GM19467 (cell line): ENCODE results near the gene BZW2.

ENCODE experiments used
- ATAC-seq: cut with Tn5 transposase; IDR thresholded peaks from one replicate; pipeline ENCODE4 v1.9.1; 2021; ENCODE audit warnings: mild to moderate bottlenecking, moderate library complexity; ENCODE audit not compliant: unreplicated experiment

Gene BZW2

GRCh38 chr7:16645593-16646471 is at the start of gene BZW2, which contains the start of gene ANKMY2:
TSS of gene BZW2 (plus strand) at chr7:16646181. CDS start at chr7:16665444, 19,263 bp downstream.
TSS of gene ANKMY2 (minus strand) at chr7:16645754. CDS start at chr7:16645573, 181 bp downstream.
- ATAC-seq: peak; percentile 98

GRCh38 chr7:16598015-16598414 is 48.0 kb upstream of the BZW2 start:
- ATAC-seq: no peak

GRCh38 chr7:16599860-16600259 is 46.1 kb upstream of the BZW2 start:
- no peak for ATAC-seq

GRCh38 chr7:16603633-16604032 is 42.3 kb upstream of the BZW2 start:
- ATAC-seq: no peak

- no peak for ATAC-seq
These were observed 41.9 kb upstream of the BZW2 start for GRCh38 chr7:16604054-16604453.

GRCh38 chr7:16606704-16607103 is 39.3 kb upstream of the BZW2 start:
- no peak for ATAC-seq

- peak; percentile 83 for ATAC-seq
These were observed 36.0 kb upstream of the BZW2 start for GRCh38 chr7:16609842-16610450.

GRCh38 chr7:16611711-16612110 is 34.3 kb upstream of the BZW2 start:
- ATAC-seq: no peak

GRCh38 chr7:16615228-16615627 is 30.8 kb upstream of the BZW2 start:
- no peak for ATAC-seq

GRCh38 chr7:16616122-16616521 is 29.9 kb upstream of the BZW2 start:
- ATAC-seq: no peak

- ATAC-seq: no peak
These were observed 29.4 kb upstream of the BZW2 start for GRCh38 chr7:16616542-16616941.

- peak; percentile 70 for ATAC-seq
These were observed 26.0 kb upstream of the BZW2 start for GRCh38 chr7:16619979-16620408.

- ATAC-seq: no peak
These were observed 19.6 kb upstream of the BZW2 start for GRCh38 chr7:16626388-16626787.

- ATAC-seq: no peak
These were observed 18.7 kb upstream of the BZW2 start for GRCh38 chr7:16627236-16627635.

- ATAC-seq: no peak
These were observed 15.3 kb upstream of the BZW2 start for GRCh38 chr7:16630654-16631053.

- ATAC-seq: no peak
These were observed 11.7 kb upstream of the BZW2 start for GRCh38 chr7:16634271-16634738.

- no peak for ATAC-seq
These were observed 9.4 kb upstream of the BZW2 start for GRCh38 chr7:16636555-16637101.

GRCh38 chr7:16637379-16637778 is 8.6 kb upstream of the BZW2 start:
- no peak for ATAC-seq

- no peak for ATAC-seq
These were observed 7.4 kb upstream of the BZW2 start for GRCh38 chr7:16638282-16639280.

- no peak for ATAC-seq
These were observed 1.8 kb upstream of the BZW2 start for GRCh38 chr7:16644157-16644556.
